SK-N-MC (cell line): ENCODE measurements around the gene CYP3A4.
"Not testable (repeated sequence)": the region's sequence is repeated elsewhere in the genome, so short reads cannot be mapped to it uniquely, and the experiment has no call there.

Experiments
- EZH2 ChIP-seq: fragments of 200-600 bp; sonication (generic); IDR thresholded peaks from one replicate; pipeline ENCODE4 v1.6.1; 2017; ENCODE audit warnings: antibody characterized with exemption
- POLR2AphosphoS5 ChIP-seq: IDR thresholded peaks from 2 replicates; pipeline ENCODE4 v1.6.1; 2012; ENCODE audit warnings: mild to moderate bottlenecking, low read depth, low read length, borderline replicate concordance

DNA sequence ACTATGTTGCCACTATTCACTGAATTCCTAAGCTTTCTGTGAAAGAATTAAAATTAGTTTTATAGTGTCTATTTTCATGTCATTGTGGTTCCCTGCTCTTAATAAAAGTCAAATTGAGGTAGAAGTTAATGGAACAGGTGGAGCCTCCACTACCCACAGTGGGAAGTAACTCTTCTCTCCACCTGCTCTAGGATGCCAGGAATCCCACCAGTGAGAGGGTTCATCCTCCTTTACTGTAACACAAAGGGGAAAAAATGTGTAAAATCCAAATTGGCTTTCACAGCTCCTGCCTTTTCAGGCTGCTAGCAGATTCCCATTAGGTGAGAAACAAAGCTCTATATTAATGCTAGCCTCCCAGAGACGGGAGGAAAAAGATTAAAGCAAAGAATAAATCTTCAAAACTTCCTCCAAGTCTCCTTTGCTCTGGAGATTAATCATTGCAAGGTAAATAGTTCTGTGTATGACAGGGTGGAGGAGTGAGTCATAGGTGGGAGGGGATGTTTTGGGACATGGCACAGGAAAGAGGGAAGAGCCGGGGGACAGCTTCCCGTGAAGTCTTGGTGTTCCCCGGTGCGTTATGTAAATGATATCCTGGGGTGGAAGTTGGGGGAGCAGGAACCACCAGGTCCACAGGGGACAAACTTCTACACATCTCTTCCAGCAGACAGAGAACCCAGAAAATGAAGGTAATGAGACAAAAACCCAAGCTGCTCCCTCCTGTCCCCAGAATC, 32.5 kb downstream of the CYP3A4 start:
- TF ChIP-seq EZH2, POLR2AphosphoS5: not testable (repeated sequence)
